H9 (cell line): ENCODE results near the gene TMEM63A. TPM values are rescaled to one million over a fixed set of nuclear protein-coding genes. Genes with fewer than 3 reads are reported as not detected.

ENCODE experiments used
- DNase-seq: peaks from one replicate; pipeline ENCODE4 v3.0.0-alpha.2; 2017
- H2AFZ ChIP-seq: one replicate; pipeline ENCODE4 v1.6.1; 2013; ENCODE audit warnings: mild to moderate bottlenecking, low read length, control low read depth, moderate library complexity
- H2AK5ac ChIP-seq: 2 replicates; pipeline ENCODE4 v1.6.1; 2013; ENCODE audit warnings: low read length, control low read depth, mixed read lengths; ENCODE audit not compliant: insufficient read length
- H2BK120ac ChIP-seq: one replicate; pipeline ENCODE4 v1.6.1; 2013; ENCODE audit warnings: low read depth, mild to moderate bottlenecking, low read length, control low read depth, inconsistent platforms; ENCODE audit not compliant: poor library complexity, severe bottlenecking
- H2BK12ac ChIP-seq: 2 replicates; pipeline ENCODE4 v1.6.1; 2013; ENCODE audit warnings: low read length, control low read depth, mixed read lengths, low read depth; ENCODE audit not compliant: insufficient read length
- H2BK15ac ChIP-seq: 2 replicates; pipeline ENCODE4 v1.6.1; 2013; ENCODE audit warnings: low read depth, low read length, control low read depth
- H2BK20ac ChIP-seq: one replicate; pipeline ENCODE4 v1.6.1; 2013; ENCODE audit warnings: low read depth, mild to moderate bottlenecking, low read length, control low read depth, inconsistent platforms; ENCODE audit not compliant: poor library complexity, severe bottlenecking
- H2BK5ac ChIP-seq: 2 replicates; pipeline ENCODE4 v1.6.1; 2013; ENCODE audit warnings: low read length, control low read depth, mixed read lengths; ENCODE audit not compliant: insufficient read length
- H3K14ac ChIP-seq: 2 replicates; pipeline ENCODE4 v1.6.1; 2013; ENCODE audit warnings: low read length, control low read depth; ENCODE audit not compliant: insufficient read depth
- H3K18ac ChIP-seq: 2 replicates; pipeline ENCODE4 v1.6.1; 2013; ENCODE audit warnings: low read depth, mild to moderate bottlenecking, mixed read lengths, low read length, control low read depth; ENCODE audit not compliant: insufficient read length
- H3K23ac ChIP-seq: 2 replicates; pipeline ENCODE4 v1.6.1; 2013; ENCODE audit warnings: low read length, control low read depth, mixed read lengths, low read depth; ENCODE audit not compliant: insufficient read length
- H3K23me2 ChIP-seq: 2 replicates; pipeline ENCODE4 v1.6.1; 2013; ENCODE audit warnings: low read depth, mild to moderate bottlenecking, mixed read lengths, low read length, control low read depth; ENCODE audit not compliant: insufficient read length, poor library complexity, severe bottlenecking
- H3K27ac ChIP-seq: 2 replicates; pipeline ENCODE4 v1.5.1; 2013; ENCODE audit warnings: low read length, control low read depth, mixed read lengths, low read depth; ENCODE audit not compliant: insufficient read length
- H3K27me3 ChIP-seq: 2 replicates; pipeline ENCODE4 v1.6.1; 2013; ENCODE audit warnings: low read length, control low read depth, inconsistent platforms; ENCODE audit not compliant: insufficient read depth
- H3K4ac ChIP-seq: 2 replicates; pipeline ENCODE4 v1.6.1; 2013; ENCODE audit warnings: low read depth, mild to moderate bottlenecking, control low read depth, inconsistent platforms, low read length, moderate library complexity
- H3K4me1 ChIP-seq: 2 replicates; pipeline ENCODE4 v1.6.1; 2013; ENCODE audit warnings: low read length, control low read depth, inconsistent platforms; ENCODE audit not compliant: insufficient read depth
- H3K4me2 ChIP-seq: 2 replicates; pipeline ENCODE4 v1.6.1; 2013; ENCODE audit warnings: low read length, control low read depth, mixed read lengths; ENCODE audit not compliant: insufficient read length, insufficient read depth
- H3K56ac ChIP-seq: 2 replicates; pipeline ENCODE4 v1.6.1; 2013; ENCODE audit warnings: low read depth, mild to moderate bottlenecking, mixed read lengths, low read length, control low read depth; ENCODE audit not compliant: insufficient read length
- H3K79me1 ChIP-seq: 2 replicates; pipeline ENCODE4 v1.6.1; 2013; ENCODE audit warnings: low read depth, mild to moderate bottlenecking, moderate library complexity, low read length, control low read depth, inconsistent platforms; ENCODE audit not compliant: insufficient read depth, poor library complexity, severe bottlenecking
- H3K79me2 ChIP-seq: 2 replicates; pipeline ENCODE4 v1.6.1; 2013; ENCODE audit warnings: low read length, control low read depth, inconsistent platforms; ENCODE audit not compliant: insufficient read depth
- H3K9ac ChIP-seq: 2 replicates; pipeline ENCODE4 v1.6.1; 2013; ENCODE audit warnings: low read length, control low read depth, mixed read lengths; ENCODE audit not compliant: insufficient read length; ENCODE audit errors: extremely low read depth
- H3K9me3 ChIP-seq: one replicate; pipeline ENCODE4 v1.6.1; 2013; ENCODE audit warnings: low read depth, low read length, inconsistent platforms; ENCODE audit not compliant: control insufficient read depth
- H3T11ph ChIP-seq: one replicate; pipeline ENCODE4 v1.6.1; 2013; ENCODE audit warnings: mild to moderate bottlenecking, low read length, control low read depth, inconsistent platforms
- H4K20me1 ChIP-seq: one replicate; pipeline ENCODE4 v1.6.1; 2013; ENCODE audit not compliant: control insufficient read depth, insufficient read length, insufficient read depth
- H4K5ac ChIP-seq: 2 replicates; pipeline ENCODE4 v1.6.1; 2013; ENCODE audit warnings: low read depth, mild to moderate bottlenecking, mixed read lengths, low read length, control low read depth; ENCODE audit not compliant: insufficient read length
- H4K8ac ChIP-seq: replicated peaks from 2 replicates; pipeline ENCODE4 v1.6.1; 2013; ENCODE audit warnings: low read length, control low read depth, mixed read lengths, low read depth; ENCODE audit not compliant: insufficient read length
- H4K91ac ChIP-seq: 2 replicates; pipeline ENCODE4 v1.6.1; 2013; ENCODE audit warnings: low read depth, mild to moderate bottlenecking, moderate library complexity, mixed read lengths, low read length, control low read depth; ENCODE audit not compliant: insufficient read length
- H3K27ac Mint-ChIP-seq, 3 experiments: 2 replicates in 2 of 3; 3 replicates in 1 of 3; pipeline ENCODE4 v1.8.0; 2020 to 2021; ENCODE audit warnings: mixed read lengths in 3 of 3, mild to moderate bottlenecking in 1 of 3, moderate library complexity in 1 of 3
- H3K27me3 Mint-ChIP-seq: 2 replicates; pipeline ENCODE4 v1.8.0; 2021; ENCODE audit warnings: low read depth, mild to moderate bottlenecking, moderate library complexity, mixed read lengths
- H3K36me3 Mint-ChIP-seq, 3 experiments: 2 replicates in 2 of 3; 3 replicates in 1 of 3; pipeline ENCODE4 v1.8.0; 2020 to 2021; ENCODE audit warnings: low read depth in 3 of 3, mixed read lengths in 3 of 3; ENCODE audit not compliant: insufficient read depth in 1 of 3
- H3K4me1 Mint-ChIP-seq, 2 experiments: 2 replicates each; pipeline ENCODE4 v1.8.0; 2020; ENCODE audit warnings: mixed read lengths in 2 of 2
- H3K4me3 Mint-ChIP-seq, 2 experiments: 2 replicates in 1 of 2; 3 replicates in 1 of 2; pipeline ENCODE4 v1.8.0; 2020 to 2021; ENCODE audit warnings: mild to moderate bottlenecking in 2 of 2, mixed read lengths in 2 of 2, moderate library complexity in 1 of 2
- H3K9me3 Mint-ChIP-seq, 2 experiments: 2 replicates in 1 of 2; 3 replicates in 1 of 2; pipeline ENCODE4 v1.8.0; 2020; ENCODE audit warnings: mild to moderate bottlenecking in 2 of 2, mixed read lengths in 2 of 2, moderate library complexity in 1 of 2
- WGBS: extraction: QIAGEN DNeasy Blood & Tissue Kit; methylation state at CpG from one replicate; pipeline ENCODE4 v1.1.7; 2013; ENCODE audit warnings: missing lambda C conversion rate, low lambda C conversion rate, mixed read lengths; ENCODE audit not compliant: insufficient read length; ENCODE audit errors: extremely low coverage; 5-methylcytosine and 5-hydroxymethylcytosine counted together
- total RNA-seq: library from RNA; stranded (reverse); gene quantifications from 2 replicates; pipeline ENCODE4 v1.2.1, GENCODE V29; 2021
- TF ChIP-seq, protein P1 (sequence below): fragments of 200-600 bp; sonication (generic); conservative IDR thresholded peaks from 3 replicates; pipeline ENCODE4 v1.8.0; 2021; ENCODE audit warnings: antibody characterized with exemption, mild to moderate bottlenecking

Gene TMEM63A
- total RNA-seq, 1 experiment from 2014 or later: 75.7 TPM

DNA sequence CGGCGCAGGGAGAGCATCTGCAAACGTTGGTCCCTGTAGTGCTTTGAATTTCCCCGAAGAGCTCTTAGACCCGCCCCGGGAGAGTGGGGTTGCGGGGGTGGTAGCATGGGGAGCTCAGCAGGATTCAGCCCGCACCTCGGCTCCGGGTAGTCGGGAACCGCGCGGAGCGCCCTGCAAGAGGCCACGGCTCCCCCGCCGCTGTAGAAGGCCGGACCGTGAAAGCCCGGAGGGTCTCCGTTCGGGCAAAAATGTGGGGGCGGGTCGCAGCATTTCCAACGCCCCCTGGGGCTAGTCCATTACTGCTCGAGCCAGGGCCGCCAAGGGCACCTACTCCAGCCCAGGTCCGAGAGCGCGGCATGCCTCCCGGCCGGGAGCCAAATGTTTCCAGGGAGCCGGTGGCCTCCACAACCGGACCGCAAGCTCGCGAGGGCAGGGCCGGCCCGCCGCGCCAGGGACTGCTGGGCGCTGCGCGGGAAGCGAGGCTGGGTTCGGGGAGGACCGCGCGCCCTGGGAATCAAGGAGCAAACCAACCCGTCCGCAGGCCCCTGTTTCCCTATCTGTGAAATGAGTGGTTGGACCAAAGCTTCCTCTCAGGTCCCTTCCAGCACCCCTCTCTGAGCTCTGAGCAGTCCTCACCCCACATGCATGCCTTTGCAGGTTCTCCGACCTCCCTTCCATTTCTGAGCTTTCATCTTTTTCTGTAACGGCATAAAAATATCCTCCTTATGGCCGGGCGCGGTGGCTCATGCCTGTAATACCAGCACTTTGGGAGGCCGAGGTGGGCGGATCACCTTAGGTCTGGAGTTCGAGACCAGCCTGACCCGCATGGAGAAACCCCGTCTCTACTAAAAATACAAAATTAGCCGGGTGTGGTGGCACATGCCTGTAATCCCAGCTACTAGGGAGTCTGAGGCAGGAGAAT, 775 bp upstream of the TMEM63A start:
- no peak overlapping the region for H2BK120ac ChIP-seq
- H3T11ph ChIP-seq: no peak overlapping the region
- H2BK5ac ChIP-seq: no peak overlapping the region
- Mint-ChIP-seq H3K4me1 (peaks cover 35 to 44% of the 10 kb centered on the region in 2 experiments), H3K27ac (peak overlapping the region in 2 of 3 experiments; percentile 45 to 84; a peak in 4 of 7 replicates), H3K36me3 (peaks cover 0 to 20% (median 9%) of the 10 kb centered on the region in 3 experiments; a peak in 4 of 7 replicates), H3K9me3 (no peaks in the 10 kb centered on the region), H3K4me3 (peak overlapping the region; percentile 78 to 88), H3K27me3 (peaks cover 2% of the 10 kb centered on the region; the same call in 1 of the 2 replicates)
- peak overlapping the region; percentile 83 for H3K4me2 ChIP-seq
- no peak overlapping the region for H4K8ac ChIP-seq
- no peak overlapping the region for H2AK5ac ChIP-seq
- no peak overlapping the region for H3K56ac ChIP-seq
- no peaks in the 10 kb centered on the region for H3K27me3 ChIP-seq
- TF ChIP-seq, protein P1, sequence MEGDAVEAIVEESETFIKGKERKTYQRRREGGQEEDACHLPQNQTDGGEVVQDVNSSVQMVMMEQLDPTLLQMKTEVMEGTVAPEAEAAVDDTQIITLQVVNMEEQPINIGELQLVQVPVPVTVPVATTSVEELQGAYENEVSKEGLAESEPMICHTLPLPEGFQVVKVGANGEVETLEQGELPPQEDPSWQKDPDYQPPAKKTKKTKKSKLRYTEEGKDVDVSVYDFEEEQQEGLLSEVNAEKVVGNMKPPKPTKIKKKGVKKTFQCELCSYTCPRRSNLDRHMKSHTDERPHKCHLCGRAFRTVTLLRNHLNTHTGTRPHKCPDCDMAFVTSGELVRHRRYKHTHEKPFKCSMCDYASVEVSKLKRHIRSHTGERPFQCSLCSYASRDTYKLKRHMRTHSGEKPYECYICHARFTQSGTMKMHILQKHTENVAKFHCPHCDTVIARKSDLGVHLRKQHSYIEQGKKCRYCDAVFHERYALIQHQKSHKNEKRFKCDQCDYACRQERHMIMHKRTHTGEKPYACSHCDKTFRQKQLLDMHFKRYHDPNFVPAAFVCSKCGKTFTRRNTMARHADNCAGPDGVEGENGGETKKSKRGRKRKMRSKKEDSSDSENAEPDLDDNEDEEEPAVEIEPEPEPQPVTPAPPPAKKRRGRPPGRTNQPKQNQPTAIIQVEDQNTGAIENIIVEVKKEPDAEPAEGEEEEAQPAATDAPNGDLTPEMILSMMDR: no peak
- H3K79me2 ChIP-seq: peaks cover 9% of the 10 kb centered on the region; the same call in 1 of the 2 replicates
- peak overlapping the region; percentile 33 for H4K91ac ChIP-seq
- H3K4ac ChIP-seq: peak overlapping the region; percentile 37; the same call in 1 of the 2 replicates
- peak overlapping the region; percentile 78 for H3K9ac ChIP-seq
- H4K20me1 ChIP-seq: no peaks in the 10 kb centered on the region
- H2AFZ ChIP-seq: no peak overlapping the region
- H3K18ac ChIP-seq: peak overlapping the region; percentile 85
- H3K79me1 ChIP-seq: no peaks in the 10 kb centered on the region
- no peak overlapping the region for H4K5ac ChIP-seq
- peaks cover 12% of the 10 kb centered on the region; the same call in 1 of the 2 replicates for H3K4me1 ChIP-seq
- no peak overlapping the region for H2BK20ac ChIP-seq
- no peaks in the 10 kb centered on the region for H3K9me3 ChIP-seq
- peaks cover 21% of the 10 kb centered on the region for H3K23me2 ChIP-seq
- H3K27ac ChIP-seq: no peak overlapping the region
- no CpG with 5 or more reads among the region's 63 CpGs for WGBS
- H2BK12ac ChIP-seq: no peak overlapping the region
- H2BK15ac ChIP-seq: no peak overlapping the region; the same call in 1 of the 2 replicates
- DNase-seq: peak; percentile 59
- peak overlapping the region; percentile 76 for H3K14ac ChIP-seq
- H3K23ac ChIP-seq: no peak overlapping the region
